Measurements from ENCODE around the gene TMEM108. TPM values are rescaled to one million over a fixed set of nuclear protein-coding genes. Genes with fewer than 3 reads are reported as not detected.

TMEM108 gene
- polyA plus RNA-seq, 1 donor = 2.8 TPM

- 80% methylated on average over 1 of the region's 3 CpGs for WGBS (ENCODE audit: insufficient coverage, low lambda C conversion rate)
- DNase-seq = no peak
- Histone ChIP-seq H3K36me3 (ENCODE audit: control insufficient read depth, insufficient read depth, low read length) (no peaks in the 10 kb centered on the region), H3K27me3 (ENCODE audit: control insufficient read depth, insufficient read depth, low read length) (peaks cover 14% of the 10 kb centered on the region), H3K9me3 (ENCODE audit: control insufficient read depth, low read depth, low read length) (no peaks in the 10 kb centered on the region), H3K4me3 (ENCODE audit: low read length) (no peak overlapping the region), H3K27ac (ENCODE audit: low read length) (no peak overlapping the region), H3K4me1 (ENCODE audit: control insufficient read depth, insufficient read depth, low read length) (no peaks in the 10 kb centered on the region)
Observed at GRCh38 chr3:133425898-133426297, 387.7 kb downstream of the TMEM108 start.

GRCh38 chr3:133426721-133427120, 388.5 kb downstream of the TMEM108 start:
- H3K27me3 ChIP-seq (ENCODE audit: control insufficient read depth, insufficient read depth, low read length) = peaks cover 14% of the 10 kb centered on the region
- no peaks in the 10 kb centered on the region for H3K9me3 ChIP-seq (ENCODE audit: control insufficient read depth, low read depth, low read length)
- H3K4me1 ChIP-seq (ENCODE audit: control insufficient read depth, insufficient read depth, low read length) = no peaks in the 10 kb centered on the region
- no CpG with 5 or more reads among the region's 2 CpGs for whole genome bisulfite sequencing (ENCODE audit: insufficient coverage, low lambda C conversion rate)
- H3K36me3 ChIP-seq (ENCODE audit: control insufficient read depth, insufficient read depth, low read length) = no peaks in the 10 kb centered on the region
- no peak overlapping the region for H3K27ac ChIP-seq (ENCODE audit: low read length)
- no peak for DNase-seq
- no peak overlapping the region for H3K4me3 ChIP-seq (ENCODE audit: low read length)

- H3K9me3 ChIP-seq (ENCODE audit: control insufficient read depth, low read depth, low read length) = no peaks in the 10 kb centered on the region
- WGBS (ENCODE audit: insufficient coverage, low lambda C conversion rate) = 90% methylated on average over 2 of the region's 12 CpGs
- no peak for DNase-seq
- H3K36me3 ChIP-seq (ENCODE audit: control insufficient read depth, insufficient read depth, low read length) = no peaks in the 10 kb centered on the region
- H3K27me3 ChIP-seq (ENCODE audit: control insufficient read depth, insufficient read depth, low read length) = peaks cover 14% of the 10 kb centered on the region
- no peak overlapping the region for H3K27ac ChIP-seq (ENCODE audit: low read length)
- H3K4me3 ChIP-seq (ENCODE audit: low read length) = no peak overlapping the region
- no peaks in the 10 kb centered on the region for H3K4me1 ChIP-seq (ENCODE audit: control insufficient read depth, insufficient read depth, low read length)
Observed at GRCh38 chr3:133428552-133428951, 390.4 kb downstream of the TMEM108 start.

DNA sequence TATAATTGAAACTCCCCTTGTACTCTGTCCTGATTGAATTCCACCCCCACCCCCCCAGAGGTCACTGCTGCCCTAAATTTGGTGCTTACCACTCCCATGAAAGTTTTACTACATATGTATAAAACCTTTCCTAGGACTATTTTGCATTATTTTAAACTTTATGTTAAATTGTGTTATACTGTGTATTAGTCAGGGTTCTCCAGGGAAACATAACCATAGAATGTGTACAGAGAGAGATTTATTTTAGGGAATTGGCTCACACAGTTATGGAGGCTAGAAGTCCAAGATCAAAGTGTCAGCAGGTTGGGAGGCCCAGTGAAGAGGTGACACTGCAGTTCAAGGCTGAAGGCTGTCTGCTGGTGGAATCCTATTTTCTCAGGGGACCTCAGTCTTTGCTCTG, 390.9 kb downstream of the TMEM108 start:
- Histone ChIP-seq H3K27me3 (ENCODE audit: control insufficient read depth, insufficient read depth, low read length) (peaks cover 14% of the 10 kb centered on the region), H3K4me1 (ENCODE audit: control insufficient read depth, insufficient read depth, low read length) (no peaks in the 10 kb centered on the region)

GRCh38 chr3:133439563-133439962, 401.4 kb downstream of the TMEM108 start:
- no peaks in the 10 kb centered on the region for H3K9me3 ChIP-seq (ENCODE audit: control insufficient read depth, low read depth, low read length)
- no peak overlapping the region for H3K4me3 ChIP-seq (ENCODE audit: low read length)
- H3K36me3 ChIP-seq (ENCODE audit: control insufficient read depth, insufficient read depth, low read length) = no peaks in the 10 kb centered on the region
- WGBS (ENCODE audit: insufficient coverage, low lambda C conversion rate) = no CpG with 5 or more reads among the region's 2 CpGs
- no peaks in the 10 kb centered on the region for H3K4me1 ChIP-seq (ENCODE audit: control insufficient read depth, insufficient read depth, low read length)
- DNase-seq = no peak
- H3K27ac ChIP-seq (ENCODE audit: low read length) = no peak overlapping the region
- H3K27me3 ChIP-seq (ENCODE audit: control insufficient read depth, insufficient read depth, low read length) = no peaks in the 10 kb centered on the region

More for the DNA sequence above, 390.9 kb downstream of the TMEM108 start:
- DNase-seq = no peak
- no peaks in the 10 kb centered on the region for H3K9me3 ChIP-seq (ENCODE audit: control insufficient read depth, low read depth, low read length)
- H3K36me3 ChIP-seq (ENCODE audit: control insufficient read depth, insufficient read depth, low read length) = no peaks in the 10 kb centered on the region
- no peak overlapping the region for H3K4me3 ChIP-seq (ENCODE audit: low read length)
- H3K27ac ChIP-seq (ENCODE audit: low read length) = no peak overlapping the region

DNA sequence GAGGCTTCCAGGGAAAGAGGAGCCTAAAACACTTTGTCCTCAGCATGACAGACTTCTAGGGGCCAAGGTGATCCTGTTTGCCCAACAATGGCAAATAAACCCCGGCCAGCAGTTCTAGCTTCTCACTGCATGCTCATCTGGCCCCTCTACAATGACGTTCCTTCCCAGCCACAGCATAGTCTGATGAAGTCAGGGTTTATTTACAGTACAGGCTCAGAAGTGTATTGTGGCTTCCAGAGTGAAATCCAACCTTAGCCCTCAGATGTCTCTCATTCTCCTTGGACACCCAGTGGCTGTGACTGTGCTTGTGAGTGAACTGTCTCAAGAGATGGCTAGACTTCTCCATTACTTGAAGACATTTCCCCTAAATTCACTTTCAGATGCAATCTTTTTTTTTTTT, 402.5 kb downstream of the TMEM108 start:
- H3K4me3 ChIP-seq (ENCODE audit: low read length) = no peak overlapping the region
- no peaks in the 10 kb centered on the region for H3K4me1 ChIP-seq (ENCODE audit: control insufficient read depth, insufficient read depth, low read length)
- no peak overlapping the region for H3K27ac ChIP-seq (ENCODE audit: low read length)
- WGBS (ENCODE audit: insufficient coverage, low lambda C conversion rate) = no CpG with 5 or more reads among the region's 2 CpGs
- DNase-seq = no peak
- H3K9me3 ChIP-seq (ENCODE audit: control insufficient read depth, low read depth, low read length) = no peaks in the 10 kb centered on the region
- H3K27me3 ChIP-seq (ENCODE audit: control insufficient read depth, insufficient read depth, low read length) = no peaks in the 10 kb centered on the region
- H3K36me3 ChIP-seq (ENCODE audit: control insufficient read depth, insufficient read depth, low read length) = no peaks in the 10 kb centered on the region

DNA sequence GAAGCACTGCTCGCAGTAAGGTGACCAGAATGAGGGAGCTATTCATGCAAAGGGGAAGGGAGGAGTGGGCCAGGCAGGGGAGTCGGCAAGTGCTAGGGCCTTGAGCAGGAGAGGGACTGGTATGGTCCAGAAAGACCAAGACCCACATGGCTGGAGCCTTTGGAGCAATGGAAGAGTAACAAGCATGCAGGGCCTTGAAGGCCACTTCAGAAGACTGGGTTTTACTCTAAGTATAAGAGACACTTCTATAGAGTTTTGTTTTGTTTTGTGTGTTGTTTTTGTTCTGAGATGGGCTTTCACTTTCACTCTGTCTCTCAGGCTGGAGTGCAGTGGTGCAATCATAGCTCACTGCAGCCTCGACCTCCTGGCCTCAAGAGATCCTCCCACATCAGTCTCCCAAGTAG, 403.7 kb downstream of the TMEM108 start:
- Histone ChIP-seq H3K9me3 (ENCODE audit: control insufficient read depth, low read depth, low read length) (no peaks in the 10 kb centered on the region), H3K4me1 (ENCODE audit: control insufficient read depth, insufficient read depth, low read length) (no peaks in the 10 kb centered on the region), H3K27ac (ENCODE audit: low read length) (no peak overlapping the region), H3K36me3 (ENCODE audit: control insufficient read depth, insufficient read depth, low read length) (no peaks in the 10 kb centered on the region), H3K27me3 (ENCODE audit: control insufficient read depth, insufficient read depth, low read length) (no peaks in the 10 kb centered on the region), H3K4me3 (ENCODE audit: low read length) (no peak overlapping the region)
- DNase-seq = no peak
- no CpG with 5 or more reads among the region's 3 CpGs for WGBS (ENCODE audit: insufficient coverage, low lambda C conversion rate)

GRCh38 chr3:133442518-133442917, 404.3 kb downstream of the TMEM108 start:
- no peak overlapping the region for H3K27ac ChIP-seq (ENCODE audit: low read length)
- no peaks in the 10 kb centered on the region for H3K27me3 ChIP-seq (ENCODE audit: control insufficient read depth, insufficient read depth, low read length)
- no peak for DNase-seq
- 100% methylated on average over 1 of the region's 1 CpG for WGBS (ENCODE audit: insufficient coverage, low lambda C conversion rate)
- no peaks in the 10 kb centered on the region for H3K4me1 ChIP-seq (ENCODE audit: control insufficient read depth, insufficient read depth, low read length)
- no peak overlapping the region for H3K4me3 ChIP-seq (ENCODE audit: low read length)
- H3K9me3 ChIP-seq (ENCODE audit: control insufficient read depth, low read depth, low read length) = no peaks in the 10 kb centered on the region
- H3K36me3 ChIP-seq (ENCODE audit: control insufficient read depth, insufficient read depth, low read length) = no peaks in the 10 kb centered on the region

DNA sequence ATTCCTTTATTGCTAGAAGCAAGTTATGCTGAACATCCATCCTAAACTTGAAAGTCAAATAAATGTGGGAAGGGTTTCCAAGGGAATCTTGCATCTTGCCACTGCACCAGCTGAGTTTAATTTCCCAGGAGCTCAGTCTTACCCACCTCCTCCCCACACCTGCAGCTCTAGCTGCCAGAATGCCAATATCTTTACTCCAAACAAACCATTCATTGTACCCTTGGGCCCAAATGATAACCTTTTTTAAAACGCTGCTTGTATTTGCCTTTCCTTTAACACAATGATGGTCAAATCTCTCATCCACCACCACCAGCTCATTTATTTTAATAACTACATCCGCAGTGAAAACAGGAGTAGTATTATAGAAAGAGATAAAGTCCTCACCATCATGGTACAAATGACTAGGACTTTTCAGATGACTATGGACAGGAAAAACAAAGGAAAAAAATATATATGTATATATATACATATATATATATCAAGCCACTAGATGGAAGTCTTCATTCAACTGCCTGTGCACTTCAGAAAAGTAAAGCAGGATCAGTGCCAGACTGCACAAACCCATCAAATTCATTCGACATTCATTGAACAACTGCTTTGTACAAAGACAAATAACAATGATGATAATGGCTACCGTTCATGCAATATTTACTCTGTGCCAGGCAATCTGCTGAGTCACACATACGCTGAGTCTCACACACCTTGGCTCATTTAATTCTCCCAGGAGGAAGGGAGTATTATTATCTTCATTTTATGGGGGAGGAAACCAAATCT, 405.6 kb downstream of the TMEM108 start:
- no peaks in the 10 kb centered on the region for H3K27me3 ChIP-seq (ENCODE audit: control insufficient read depth, insufficient read depth, low read length)
- no peaks in the 10 kb centered on the region for H3K4me1 ChIP-seq (ENCODE audit: control insufficient read depth, insufficient read depth, low read length)
- no peak overlapping the region for H3K27ac ChIP-seq (ENCODE audit: low read length)
- no peaks in the 10 kb centered on the region for H3K9me3 ChIP-seq (ENCODE audit: control insufficient read depth, low read depth, low read length)
- no peak overlapping the region for H3K4me3 ChIP-seq (ENCODE audit: low read length)
- no peaks in the 10 kb centered on the region for H3K36me3 ChIP-seq (ENCODE audit: control insufficient read depth, insufficient read depth, low read length)
- no peak for DNase-seq
- WGBS (ENCODE audit: insufficient coverage, low lambda C conversion rate) = no CpG with 5 or more reads among the region's 5 CpGs

GRCh38 chr3:133444423-133444774, 406.2 kb downstream of the TMEM108 start:
- H3K4me1 ChIP-seq (ENCODE audit: control insufficient read depth, insufficient read depth, low read length) = no peaks in the 10 kb centered on the region
- H3K27ac ChIP-seq (ENCODE audit: low read length) = no peak overlapping the region
- no peak for DNase-seq
- no peak overlapping the region for H3K4me3 ChIP-seq (ENCODE audit: low read length)
- no peaks in the 10 kb centered on the region for H3K36me3 ChIP-seq (ENCODE audit: control insufficient read depth, insufficient read depth, low read length)
- no CpG with 5 or more reads among the region's 4 CpGs for WGBS (ENCODE audit: insufficient coverage, low lambda C conversion rate)
- H3K9me3 ChIP-seq (ENCODE audit: control insufficient read depth, low read depth, low read length) = no peaks in the 10 kb centered on the region
- no peaks in the 10 kb centered on the region for H3K27me3 ChIP-seq (ENCODE audit: control insufficient read depth, insufficient read depth, low read length)

DNA sequence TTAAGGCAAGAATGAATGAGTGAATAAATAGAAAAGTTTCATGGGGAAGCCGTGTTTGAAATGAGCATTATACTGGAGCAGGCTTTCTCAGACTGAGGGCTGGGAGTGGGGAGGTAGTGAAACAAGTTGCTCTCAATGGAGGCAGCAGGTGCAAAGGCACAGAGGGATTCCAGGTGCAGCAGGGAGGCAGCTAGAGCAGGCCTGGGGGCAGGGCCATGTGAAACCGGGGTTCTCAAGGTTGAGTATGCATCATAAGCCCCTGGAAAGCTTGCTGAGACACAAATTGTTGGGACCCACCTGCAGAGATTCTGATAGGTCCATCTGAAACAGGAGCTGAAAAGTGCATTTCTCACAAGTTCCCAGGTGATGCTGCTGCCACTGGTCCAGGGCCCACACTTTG, 406.9 kb downstream of the TMEM108 start:
- H3K27me3 ChIP-seq (ENCODE audit: control insufficient read depth, insufficient read depth, low read length) = no peaks in the 10 kb centered on the region
- H3K36me3 ChIP-seq (ENCODE audit: control insufficient read depth, insufficient read depth, low read length) = no peaks in the 10 kb centered on the region
- no peaks in the 10 kb centered on the region for H3K9me3 ChIP-seq (ENCODE audit: control insufficient read depth, low read depth, low read length)
- no peak overlapping the region for H3K4me3 ChIP-seq (ENCODE audit: low read length)
- no peak overlapping the region for H3K27ac ChIP-seq (ENCODE audit: low read length)
- no CpG with 5 or more reads among the region's 2 CpGs for WGBS (ENCODE audit: insufficient coverage, low lambda C conversion rate)
- no peak for DNase-seq
- no peaks in the 10 kb centered on the region for H3K4me1 ChIP-seq (ENCODE audit: control insufficient read depth, insufficient read depth, low read length)
